GM23338 (cell line): ENCODE data around the gene RXRG. TPM values are rescaled to one million over a fixed set of nuclear protein-coding genes. Genes with fewer than 3 reads are reported as not detected.

ENCODE experiments used
- ATAC-seq: fragments of 200-7000 bp; cut with Tn5 transposase; 3 replicates; pipeline ENCODE4 v1.9.1; 2020
- DNase-seq: peaks from one replicate; pipeline ENCODE4 v3.0.0-alpha.2; 2015; ENCODE audit warnings: low spot score
- H2AFZ ChIP-seq: fragments of 200-600 bp; sonication (generic); 2 replicates; pipeline ENCODE4 v1.8.0; 2016; ENCODE audit warnings: antibody characterized with exemption, mild to moderate bottlenecking, moderate library complexity
- H3F3A ChIP-seq: fragments of 200-600 bp; sonication (generic); replicated peaks from 2 replicates; pipeline ENCODE4 v1.8.0; 2017; ENCODE audit warnings: antibody characterized with exemption, mixed run types, low read depth
- H3K27ac ChIP-seq: fragments of 200-600 bp; sonication (generic); 2 replicates; pipeline ENCODE4 v1.6.1; 2016; ENCODE audit warnings: low read depth
- H3K27me3 ChIP-seq: fragments of 200-600 bp; sonication (generic); 2 replicates; pipeline ENCODE4 v1.8.0; 2016; ENCODE audit warnings: mild to moderate bottlenecking, mixed run types, moderate library complexity; ENCODE audit not compliant: insufficient read depth
- H3K36me3 ChIP-seq: fragments of 200-600 bp; sonication (generic); 2 replicates; pipeline ENCODE4 v1.8.0; 2016; ENCODE audit warnings: mild to moderate bottlenecking; ENCODE audit not compliant: insufficient read depth
- H3K4me1 ChIP-seq: fragments of 200-600 bp; sonication (generic); 2 replicates; pipeline ENCODE4 v1.8.0; 2016; ENCODE audit warnings: mild to moderate bottlenecking, moderate library complexity; ENCODE audit not compliant: insufficient read depth
- H3K4me2 ChIP-seq: fragments of 200-600 bp; sonication (generic); 2 replicates; pipeline ENCODE4 v1.7.1; 2017; ENCODE audit warnings: mixed run types
- H3K4me3 ChIP-seq: fragments of 200-600 bp; sonication (generic); 2 replicates; pipeline ENCODE4 v1.6.1; 2016; ENCODE audit warnings: mixed run types
- H3K79me2 ChIP-seq: fragments of 200-600 bp; sonication (generic); replicated peaks from 2 replicates; pipeline ENCODE4 v1.8.0; 2017; ENCODE audit warnings: mild to moderate bottlenecking; ENCODE audit not compliant: insufficient read depth
- H3K9me2 ChIP-seq: fragments of 200-600 bp; sonication (generic); 2 replicates; pipeline ENCODE4 v1.8.0; 2017; ENCODE audit not compliant: insufficient read depth
- H4K20me1 ChIP-seq: fragments of 200-600 bp; sonication (generic); replicated peaks from 2 replicates; pipeline ENCODE4 v1.8.0; 2017; ENCODE audit warnings: mild to moderate bottlenecking; ENCODE audit not compliant: insufficient read depth
- H3K27ac Mint-ChIP-seq: 2 replicates; pipeline ENCODE4 v1.8.0; 2020; ENCODE audit warnings: inconsistent platforms, mild to moderate bottlenecking, moderate library complexity, mixed read lengths
- H3K27me3 Mint-ChIP-seq: 3 replicates; pipeline ENCODE4 v1.8.0; 2022; ENCODE audit warnings: low read depth, mild to moderate bottlenecking, moderate library complexity, mixed read lengths, inconsistent platforms; ENCODE audit not compliant: insufficient read depth, poor library complexity
- H3K36me3 Mint-ChIP-seq: 3 replicates; pipeline ENCODE4 v1.8.0; 2021; ENCODE audit warnings: low read depth, mild to moderate bottlenecking, inconsistent platforms, moderate library complexity, mixed read lengths
- H3K4me1 Mint-ChIP-seq: 3 replicates; pipeline ENCODE4 v1.8.0; 2020; ENCODE audit warnings: mild to moderate bottlenecking, inconsistent platforms, mixed read lengths
- H3K4me3 Mint-ChIP-seq: 3 replicates; pipeline ENCODE4 v1.8.0; 2021; ENCODE audit warnings: moderate library complexity, mild to moderate bottlenecking, inconsistent platforms, mixed read lengths
- H3K9me3 Mint-ChIP-seq: 3 replicates; pipeline ENCODE4 v1.8.0; 2020; ENCODE audit warnings: moderate library complexity, mild to moderate bottlenecking, inconsistent platforms, mixed read lengths
- CREB1 ChIP-seq: fragments of 250-450 bp; sonication (Bioruptor Pico); IDR thresholded peaks from 2 replicates; pipeline ENCODE4 v1.5.0; 2020; ENCODE audit warnings: low read depth, mild to moderate bottlenecking, moderate library complexity
- EZH2 ChIP-seq: fragments of 200-600 bp; sonication (generic); IDR thresholded peaks from one replicate; pipeline ENCODE4 v1.8.0; 2017; ENCODE audit warnings: antibody characterized with exemption, mild to moderate bottlenecking, low read depth; ENCODE audit not compliant: unreplicated experiment
- EZH2phosphoT487 ChIP-seq: fragments of 200-600 bp; sonication (generic); IDR thresholded peaks from one replicate; pipeline ENCODE4 v1.8.1; 2018; ENCODE audit warnings: antibody characterized with exemption; ENCODE audit not compliant: unreplicated experiment
- JUNB ChIP-seq: IDR thresholded peaks from one replicate; pipeline ENCODE4 v1.6.1; 2016; ENCODE audit warnings: antibody characterized with exemption; ENCODE audit not compliant: unreplicated experiment
- NANOG ChIP-seq: IDR thresholded peaks from 2 replicates; pipeline ENCODE4 v1.6.1; 2016; ENCODE audit warnings: antibody characterized with exemption, borderline replicate concordance
- POLR2AphosphoS5 ChIP-seq: IDR thresholded peaks from 2 replicates; pipeline ENCODE4 v1.6.1; 2016; ENCODE audit warnings: antibody characterized with exemption, low read depth
- ZNF331 ChIP-seq: fragments of 250-450 bp; sonication (Bioruptor Pico); IDR thresholded peaks from 2 replicates; pipeline ENCODE4 v1.5.0; 2020; ENCODE audit warnings: low read depth, mild to moderate bottlenecking, moderate library complexity
- polyA plus RNA-seq: library from polyadenylated mRNA; unstranded; fragments of >200 nt; fragmentation: Nextera tagmentation; extraction: Ambion mirVana; gene quantifications from 2 replicates; pipeline ENCODE4 v1.2.1, GENCODE V29; 2016
- total RNA-seq: library from RNA; depleted of rRNA; stranded (reverse); fragments of >200 nt; shearing (Covaris generic); gene quantifications from 2 replicates; pipeline ENCODE4 v1.2.3, GENCODE V29; 2014
- TF ChIP-seq, protein P1 (sequence below): IDR thresholded peaks from one replicate; pipeline ENCODE4 v1.6.1; 2018; ENCODE audit warnings: antibody characterized with exemption; ENCODE audit not compliant: unreplicated experiment
- TF ChIP-seq, protein P2 (sequence below): IDR thresholded peaks from 2 replicates; pipeline ENCODE4 v1.6.1; 2016; ENCODE audit warnings: antibody characterized with exemption
- TF ChIP-seq, protein P3 (sequence below), 2 experiments: fragments of 200-600 bp in 1 of 2; sonication (generic) in 1 of 2; conservative IDR thresholded peaks; 2 replicates each; pipeline versions ENCODE4 v1.5.1 to v1.6.1; 2016 to 2017; ENCODE audit warnings: antibody characterized with exemption in 2 of 2, low read depth in 2 of 2, mild to moderate bottlenecking in 2 of 2, moderate library complexity in 1 of 2

Gene RXRG
- total and polyA plus RNA-seq, 2 experiments from 2014 or later: not detected

DNA sequence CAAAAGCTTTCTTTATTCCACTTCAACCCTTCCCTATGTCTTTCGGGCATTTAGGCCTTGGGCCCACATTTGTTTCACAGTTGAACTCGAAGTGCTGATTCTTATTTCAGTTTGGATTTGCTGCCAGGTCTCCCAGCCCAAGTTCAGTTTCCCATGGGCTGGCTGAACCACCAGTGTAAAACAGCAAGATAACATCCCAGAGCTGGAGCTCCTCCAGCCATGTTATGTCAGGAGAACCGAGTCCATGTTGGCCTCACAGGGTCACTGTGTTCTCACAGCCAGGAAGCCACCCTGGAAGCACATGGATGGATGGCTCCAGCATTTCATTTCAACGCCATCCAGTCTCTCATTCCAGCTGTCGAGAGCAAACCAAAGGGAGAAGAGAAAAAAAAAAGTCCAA lies 45.2 kb upstream of the RXRG start:
- H3K4me1 Mint-ChIP-seq: peaks cover 2% of the 10 kb centered on the region; the same call in 1 of the 3 replicates
- DNase-seq: no peak
- H3K36me3 Mint-ChIP-seq: no peaks in the 10 kb centered on the region
- Histone ChIP-seq H2AFZ (no peak overlapping the region), H3K27ac (no peak overlapping the region), H3F3A (no peaks in the 10 kb centered on the region), H3K4me2 (no peak overlapping the region), H3K79me2 (no peaks in the 10 kb centered on the region), H3K4me1 (no peaks in the 10 kb centered on the region), H3K4me3 (no peak overlapping the region), H3K9me2 (no peaks in the 10 kb centered on the region), H3K27me3 (no peaks in the 10 kb centered on the region), H3K36me3 (no peaks in the 10 kb centered on the region), H4K20me1 (no peaks in the 10 kb centered on the region)
- TF ChIP-seq EZH2phosphoT487: no peak
- no peak for ATAC-seq
- H3K27me3 Mint-ChIP-seq: peaks cover 3% of the 10 kb centered on the region
- H3K9me3 Mint-ChIP-seq: no peaks in the 10 kb centered on the region
- H3K4me3 Mint-ChIP-seq: no peak overlapping the region
- no peak overlapping the region for H3K27ac Mint-ChIP-seq

GRCh38 chr1:165487921-165488320 lies 43.0 kb upstream of the RXRG start:
- no peak for DNase-seq
- no peaks in the 10 kb centered on the region for H3K27me3 Mint-ChIP-seq
- H3K9me2 ChIP-seq: no peaks in the 10 kb centered on the region

More at GRCh38 chr1:165487921-165488320, 43.0 kb upstream of the RXRG start:
- Histone ChIP-seq H3K27me3 (no peaks in the 10 kb centered on the region), H3K79me2 (no peaks in the 10 kb centered on the region), H3K4me3 (no peak overlapping the region), H3K36me3 (no peaks in the 10 kb centered on the region), H3K4me2 (no peak overlapping the region), H2AFZ (no peak overlapping the region), H3F3A (no peaks in the 10 kb centered on the region), H4K20me1 (no peaks in the 10 kb centered on the region), H3K27ac (no peak overlapping the region), H3K4me1 (no peaks in the 10 kb centered on the region)
- Mint-ChIP-seq H3K4me1 (no peaks in the 10 kb centered on the region), H3K36me3 (no peaks in the 10 kb centered on the region), H3K27ac (no peak overlapping the region), H3K4me3 (no peak overlapping the region), H3K9me3 (no peaks in the 10 kb centered on the region)
- no peak for ATAC-seq
- TF ChIP-seq EZH2phosphoT487 (no peak), EZH2 (no peak), POLR2AphosphoS5 (no peak), NANOG (no peak), CREB1 (CRISPR knock-in tag) (no peak), JUNB (no peak), ZNF331 (CRISPR knock-in tag) (no peak)
- TF ChIP-seq, protein P1, sequence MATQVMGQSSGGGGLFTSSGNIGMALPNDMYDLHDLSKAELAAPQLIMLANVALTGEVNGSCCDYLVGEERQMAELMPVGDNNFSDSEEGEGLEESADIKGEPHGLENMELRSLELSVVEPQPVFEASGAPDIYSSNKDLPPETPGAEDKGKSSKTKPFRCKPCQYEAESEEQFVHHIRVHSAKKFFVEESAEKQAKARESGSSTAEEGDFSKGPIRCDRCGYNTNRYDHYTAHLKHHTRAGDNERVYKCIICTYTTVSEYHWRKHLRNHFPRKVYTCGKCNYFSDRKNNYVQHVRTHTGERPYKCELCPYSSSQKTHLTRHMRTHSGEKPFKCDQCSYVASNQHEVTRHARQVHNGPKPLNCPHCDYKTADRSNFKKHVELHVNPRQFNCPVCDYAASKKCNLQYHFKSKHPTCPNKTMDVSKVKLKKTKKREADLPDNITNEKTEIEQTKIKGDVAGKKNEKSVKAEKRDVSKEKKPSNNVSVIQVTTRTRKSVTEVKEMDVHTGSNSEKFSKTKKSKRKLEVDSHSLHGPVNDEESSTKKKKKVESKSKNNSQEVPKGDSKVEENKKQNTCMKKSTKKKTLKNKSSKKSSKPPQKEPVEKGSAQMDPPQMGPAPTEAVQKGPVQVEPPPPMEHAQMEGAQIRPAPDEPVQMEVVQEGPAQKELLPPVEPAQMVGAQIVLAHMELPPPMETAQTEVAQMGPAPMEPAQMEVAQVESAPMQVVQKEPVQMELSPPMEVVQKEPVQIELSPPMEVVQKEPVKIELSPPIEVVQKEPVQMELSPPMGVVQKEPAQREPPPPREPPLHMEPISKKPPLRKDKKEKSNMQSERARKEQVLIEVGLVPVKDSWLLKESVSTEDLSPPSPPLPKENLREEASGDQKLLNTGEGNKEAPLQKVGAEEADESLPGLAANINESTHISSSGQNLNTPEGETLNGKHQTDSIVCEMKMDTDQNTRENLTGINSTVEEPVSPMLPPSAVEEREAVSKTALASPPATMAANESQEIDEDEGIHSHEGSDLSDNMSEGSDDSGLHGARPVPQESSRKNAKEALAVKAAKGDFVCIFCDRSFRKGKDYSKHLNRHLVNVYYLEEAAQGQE: no peak
- TF ChIP-seq, protein P2, sequence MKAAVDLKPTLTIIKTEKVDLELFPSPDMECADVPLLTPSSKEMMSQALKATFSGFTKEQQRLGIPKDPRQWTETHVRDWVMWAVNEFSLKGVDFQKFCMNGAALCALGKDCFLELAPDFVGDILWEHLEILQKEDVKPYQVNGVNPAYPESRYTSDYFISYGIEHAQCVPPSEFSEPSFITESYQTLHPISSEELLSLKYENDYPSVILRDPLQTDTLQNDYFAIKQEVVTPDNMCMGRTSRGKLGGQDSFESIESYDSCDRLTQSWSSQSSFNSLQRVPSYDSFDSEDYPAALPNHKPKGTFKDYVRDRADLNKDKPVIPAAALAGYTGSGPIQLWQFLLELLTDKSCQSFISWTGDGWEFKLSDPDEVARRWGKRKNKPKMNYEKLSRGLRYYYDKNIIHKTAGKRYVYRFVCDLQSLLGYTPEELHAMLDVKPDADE: no peak
- TF ChIP-seq, protein P3, sequence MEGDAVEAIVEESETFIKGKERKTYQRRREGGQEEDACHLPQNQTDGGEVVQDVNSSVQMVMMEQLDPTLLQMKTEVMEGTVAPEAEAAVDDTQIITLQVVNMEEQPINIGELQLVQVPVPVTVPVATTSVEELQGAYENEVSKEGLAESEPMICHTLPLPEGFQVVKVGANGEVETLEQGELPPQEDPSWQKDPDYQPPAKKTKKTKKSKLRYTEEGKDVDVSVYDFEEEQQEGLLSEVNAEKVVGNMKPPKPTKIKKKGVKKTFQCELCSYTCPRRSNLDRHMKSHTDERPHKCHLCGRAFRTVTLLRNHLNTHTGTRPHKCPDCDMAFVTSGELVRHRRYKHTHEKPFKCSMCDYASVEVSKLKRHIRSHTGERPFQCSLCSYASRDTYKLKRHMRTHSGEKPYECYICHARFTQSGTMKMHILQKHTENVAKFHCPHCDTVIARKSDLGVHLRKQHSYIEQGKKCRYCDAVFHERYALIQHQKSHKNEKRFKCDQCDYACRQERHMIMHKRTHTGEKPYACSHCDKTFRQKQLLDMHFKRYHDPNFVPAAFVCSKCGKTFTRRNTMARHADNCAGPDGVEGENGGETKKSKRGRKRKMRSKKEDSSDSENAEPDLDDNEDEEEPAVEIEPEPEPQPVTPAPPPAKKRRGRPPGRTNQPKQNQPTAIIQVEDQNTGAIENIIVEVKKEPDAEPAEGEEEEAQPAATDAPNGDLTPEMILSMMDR (conservative IDR thresholded peaks at IDR 0.05; ENCODE audit: low read depth in 2 of 2): no peak
